Neural progenitor cell (in vitro differentiated cells): ENCODE measurements around the gene ZC3H12A. TPM values are rescaled to one million over a fixed set of nuclear protein-coding genes. Genes with fewer than 3 reads are reported as not detected.

ENCODE experiments used
- DNase-seq: peaks from one replicate; pipeline ENCODE4 v3.0.0-alpha.2; 2016; ENCODE audit warnings: low spot score
- H2AFZ ChIP-seq: fragments of 200-600 bp; sonication (generic); replicated peaks from 2 replicates; pipeline ENCODE4 v1.6.1; 2016; ENCODE audit warnings: antibody characterized with exemption
- H3F3A ChIP-seq: fragments of 200-600 bp; sonication (generic); 2 replicates; pipeline ENCODE4 v1.6.1; 2016; ENCODE audit warnings: antibody characterized with exemption, low read depth
- H3K27ac ChIP-seq: fragments of 200-600 bp; sonication (generic); 2 replicates; pipeline ENCODE4 v1.5.1; 2016; ENCODE audit warnings: mild to moderate bottlenecking
- H3K27me3 ChIP-seq: fragments of 200-600 bp; sonication (generic); 2 replicates; pipeline ENCODE4 v1.6.1; 2016; ENCODE audit warnings: mild to moderate bottlenecking, moderate library complexity
- H3K36me3 ChIP-seq: fragments of 200-600 bp; sonication (generic); 2 replicates; pipeline ENCODE4 v1.5.1; 2016
- H3K4me1 ChIP-seq: fragments of 200-600 bp; sonication (generic); 2 replicates; pipeline ENCODE4 v1.6.1; 2016; ENCODE audit warnings: mixed run types
- H3K4me2 ChIP-seq: fragments of 200-600 bp; sonication (generic); 2 replicates; pipeline ENCODE4 v1.6.1; 2016
- H3K4me3 ChIP-seq: fragments of 200-600 bp; sonication (generic); 2 replicates; pipeline ENCODE4 v1.5.1; 2016
- H3K79me2 ChIP-seq: fragments of 200-600 bp; sonication (generic); 2 replicates; pipeline ENCODE4 v1.6.1; 2016; ENCODE audit warnings: low read depth
- H3K9ac ChIP-seq: fragments of 200-600 bp; sonication (generic); 2 replicates; pipeline ENCODE4 v1.6.1; 2016
- H3K9me3 ChIP-seq: fragments of 200-600 bp; sonication (generic); 2 replicates; pipeline ENCODE4 v1.5.1; 2016; ENCODE audit warnings: low read depth
- H4K20me1 ChIP-seq: fragments of 200-600 bp; sonication (generic); 2 replicates; pipeline ENCODE4 v1.6.1; 2016; ENCODE audit warnings: low read depth
- H3K27ac Mint-ChIP-seq: 3 replicates; pipeline ENCODE4 v1.8.0; 2021; ENCODE audit warnings: mixed read lengths
- H3K27me3 Mint-ChIP-seq: 2 replicates; pipeline ENCODE4 v1.8.0; 2022; ENCODE audit warnings: low read depth, mild to moderate bottlenecking, inconsistent platforms, moderate library complexity, mixed read lengths; ENCODE audit not compliant: insufficient read depth
- H3K36me3 Mint-ChIP-seq: 3 replicates; pipeline ENCODE4 v1.8.0; 2021; ENCODE audit warnings: mixed read lengths
- H3K4me1 Mint-ChIP-seq: 3 replicates; pipeline ENCODE4 v1.8.0; 2021; ENCODE audit warnings: mixed read lengths
- H3K4me3 Mint-ChIP-seq: 3 replicates; pipeline ENCODE4 v1.8.0; 2021; ENCODE audit warnings: mild to moderate bottlenecking, moderate library complexity, mixed read lengths
- H3K9me3 Mint-ChIP-seq: 3 replicates; pipeline ENCODE4 v1.8.0; 2020; ENCODE audit warnings: mixed read lengths
- EZH2 ChIP-seq: fragments of 200-600 bp; sonication (generic); IDR thresholded peaks from 2 replicates; pipeline ENCODE4 v1.6.1; 2017; ENCODE audit warnings: antibody characterized with exemption, mild to moderate bottlenecking, moderate library complexity
- EZH2phosphoT487 ChIP-seq: fragments of 200-600 bp; sonication (generic); IDR thresholded peaks from 2 replicates; pipeline ENCODE4 v1.6.1; 2017; ENCODE audit warnings: antibody characterized with exemption
- total RNA-seq: library from RNA; depleted of rRNA; stranded (reverse); fragments of >200 nt; gene quantifications from 2 replicates; pipeline ENCODE4 v1.2.3, GENCODE V29; 2015; ENCODE audit warnings: low replicate concordance
- TF ChIP-seq, protein P1 (sequence below): fragments of 200-600 bp; sonication (generic); IDR thresholded peaks from 2 replicates; pipeline ENCODE4 v1.5.1; 2017; ENCODE audit warnings: antibody characterized with exemption, mild to moderate bottlenecking

The ZC3H12A gene
- total RNA-seq, 1 donor from 2014 or later = 1.2 TPM

DNA sequence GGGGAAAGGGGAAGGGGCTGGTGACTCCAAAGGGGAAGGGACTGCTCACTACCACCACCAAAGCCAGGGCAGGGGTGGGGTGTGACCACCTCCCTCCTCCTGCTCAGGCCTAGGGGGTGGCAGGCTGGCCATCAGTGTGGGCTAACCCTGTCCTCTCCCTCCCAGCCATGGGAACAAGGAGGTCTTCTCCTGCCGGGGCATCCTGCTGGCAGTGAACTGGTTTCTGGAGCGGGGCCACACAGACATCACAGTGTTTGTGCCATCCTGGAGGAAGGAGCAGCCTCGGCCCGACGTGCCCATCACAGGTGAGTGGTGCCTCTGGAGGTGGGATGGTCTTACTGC lies 5.7 kb downstream of the ZC3H12A start:
- Histone ChIP-seq H3K79me2 (no peaks in the 10 kb centered on the region), H3K4me1 (peaks cover 1% of the 10 kb centered on the region), H3K4me3 (no peak overlapping the region), H2AFZ (no peak overlapping the region), H3K9ac (no peak overlapping the region), H4K20me1 (peaks cover 3% of the 10 kb centered on the region), H3K9me3 (no peaks in the 10 kb centered on the region), H3K27me3 (peaks cover 3% of the 10 kb centered on the region), H3K27ac (no peak overlapping the region), H3K4me2 (no peak overlapping the region), H3F3A (no peaks in the 10 kb centered on the region), H3K36me3 (no peaks in the 10 kb centered on the region)
- no peak for TF ChIP-seq EZH2
- Mint-ChIP-seq H3K4me3 (no peak overlapping the region), H3K36me3 (no peaks in the 10 kb centered on the region), H3K27me3 (peaks cover 4% of the 10 kb centered on the region), H3K9me3 (no peaks in the 10 kb centered on the region), H3K27ac (no peak overlapping the region), H3K4me1 (peaks cover 25% of the 10 kb centered on the region)
- no peak for DNase-seq

DNA sequence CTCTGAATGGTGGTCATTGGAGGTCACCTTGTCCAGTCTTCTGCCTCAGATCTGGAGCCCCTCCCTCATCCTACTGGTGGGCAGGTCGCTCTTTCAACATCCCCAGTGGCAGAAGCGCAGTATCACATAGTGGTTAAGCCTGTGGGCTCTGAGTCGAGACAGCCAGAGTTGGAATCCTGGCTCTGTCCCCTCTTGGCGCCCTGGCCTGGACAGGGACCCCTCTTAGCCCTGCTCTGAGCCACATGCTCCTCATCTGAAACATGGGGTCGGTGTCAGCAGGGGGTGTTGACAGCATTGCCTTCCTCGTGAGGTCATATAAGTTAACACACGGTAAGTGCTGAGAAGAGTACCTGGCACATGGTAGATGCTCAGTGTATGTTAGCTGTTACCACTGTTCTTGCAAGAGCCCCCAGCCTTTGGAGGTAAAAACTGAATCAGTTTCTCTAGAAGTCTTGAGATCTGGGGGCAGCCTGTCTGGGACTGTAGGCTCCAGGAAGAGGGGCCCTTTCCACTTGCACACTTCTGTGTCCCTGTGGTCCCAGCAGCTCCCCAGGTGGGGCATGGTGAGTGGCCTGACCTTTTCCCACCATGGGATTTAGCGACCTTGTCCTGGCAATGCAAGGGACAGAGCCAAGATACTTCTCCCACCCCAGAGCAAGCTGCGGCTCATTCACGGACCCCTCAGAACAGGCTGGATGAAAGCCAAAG lies 6.4 kb downstream of the ZC3H12A start:
- Histone ChIP-seq H4K20me1 (peaks cover 3% of the 10 kb centered on the region), H3K4me3 (no peak overlapping the region), H3K9me3 (no peaks in the 10 kb centered on the region), H3K79me2 (no peaks in the 10 kb centered on the region), H3K4me2 (no peak overlapping the region), H3K9ac (no peak overlapping the region), H3K27ac (no peak overlapping the region), H3F3A (no peaks in the 10 kb centered on the region), H3K4me1 (no peaks in the 10 kb centered on the region), H3K36me3 (no peaks in the 10 kb centered on the region), H3K27me3 (no peaks in the 10 kb centered on the region), H2AFZ (no peak overlapping the region)
- no peaks in the 10 kb centered on the region for H3K9me3 Mint-ChIP-seq
- TF ChIP-seq EZH2 (no peak), EZH2phosphoT487 (no peak)
- TF ChIP-seq, protein P1, sequence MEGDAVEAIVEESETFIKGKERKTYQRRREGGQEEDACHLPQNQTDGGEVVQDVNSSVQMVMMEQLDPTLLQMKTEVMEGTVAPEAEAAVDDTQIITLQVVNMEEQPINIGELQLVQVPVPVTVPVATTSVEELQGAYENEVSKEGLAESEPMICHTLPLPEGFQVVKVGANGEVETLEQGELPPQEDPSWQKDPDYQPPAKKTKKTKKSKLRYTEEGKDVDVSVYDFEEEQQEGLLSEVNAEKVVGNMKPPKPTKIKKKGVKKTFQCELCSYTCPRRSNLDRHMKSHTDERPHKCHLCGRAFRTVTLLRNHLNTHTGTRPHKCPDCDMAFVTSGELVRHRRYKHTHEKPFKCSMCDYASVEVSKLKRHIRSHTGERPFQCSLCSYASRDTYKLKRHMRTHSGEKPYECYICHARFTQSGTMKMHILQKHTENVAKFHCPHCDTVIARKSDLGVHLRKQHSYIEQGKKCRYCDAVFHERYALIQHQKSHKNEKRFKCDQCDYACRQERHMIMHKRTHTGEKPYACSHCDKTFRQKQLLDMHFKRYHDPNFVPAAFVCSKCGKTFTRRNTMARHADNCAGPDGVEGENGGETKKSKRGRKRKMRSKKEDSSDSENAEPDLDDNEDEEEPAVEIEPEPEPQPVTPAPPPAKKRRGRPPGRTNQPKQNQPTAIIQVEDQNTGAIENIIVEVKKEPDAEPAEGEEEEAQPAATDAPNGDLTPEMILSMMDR = no peak
- H3K27me3 Mint-ChIP-seq = peaks cover 3% of the 10 kb centered on the region
- H3K4me1 Mint-ChIP-seq = peaks cover 23% of the 10 kb centered on the region
- no peak for DNase-seq
- H3K36me3 Mint-ChIP-seq = no peaks in the 10 kb centered on the region
- no peak overlapping the region for H3K27ac Mint-ChIP-seq
- H3K4me3 Mint-ChIP-seq = no peak overlapping the region

DNA sequence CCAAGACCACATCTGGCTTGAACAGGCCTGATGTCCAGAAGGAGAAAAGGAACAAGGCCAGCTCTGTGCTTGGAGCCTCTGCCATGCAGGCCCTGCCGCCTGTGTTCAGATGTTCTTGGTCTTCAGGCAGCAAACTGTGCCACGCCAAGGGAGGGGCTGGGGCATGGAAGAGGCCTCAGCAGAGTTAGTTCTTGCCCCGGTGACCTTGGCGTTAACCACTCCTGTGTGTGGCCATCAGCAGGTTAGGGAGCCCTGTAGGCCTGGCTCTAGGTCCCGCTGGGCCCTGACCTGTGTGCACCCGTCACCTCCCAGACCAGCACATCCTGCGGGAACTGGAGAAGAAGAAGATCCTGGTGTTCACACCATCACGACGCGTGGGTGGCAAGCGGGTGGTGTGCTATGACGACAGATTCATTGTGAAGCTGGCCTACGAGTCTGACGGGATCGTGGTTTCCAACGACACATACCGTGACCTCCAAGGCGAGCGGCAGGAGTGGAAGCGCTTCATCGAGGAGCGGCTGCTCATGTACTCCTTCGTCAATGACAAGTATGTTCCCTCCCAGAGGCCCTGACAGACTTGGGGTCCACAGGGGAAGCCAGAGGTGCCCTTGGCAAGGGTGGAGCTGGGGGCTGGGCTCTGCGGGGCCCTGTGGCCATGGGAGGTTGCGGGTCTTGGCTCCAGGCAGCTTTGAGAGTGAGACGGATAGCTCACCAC lies 7.1 kb downstream of the ZC3H12A start:
- H3K36me3 Mint-ChIP-seq = no peaks in the 10 kb centered on the region
- H3K4me1 Mint-ChIP-seq = peaks cover 19% of the 10 kb centered on the region
- Histone ChIP-seq H3F3A (no peaks in the 10 kb centered on the region), H3K9ac (no peak overlapping the region), H3K4me1 (no peaks in the 10 kb centered on the region), H3K79me2 (no peaks in the 10 kb centered on the region), H3K4me2 (no peak overlapping the region), H3K27ac (no peak overlapping the region), H3K9me3 (no peaks in the 10 kb centered on the region), H3K27me3 (no peaks in the 10 kb centered on the region), H2AFZ (no peak overlapping the region), H3K4me3 (no peak overlapping the region), H4K20me1 (peaks cover 3% of the 10 kb centered on the region), H3K36me3 (no peaks in the 10 kb centered on the region)
- no peak overlapping the region for H3K4me3 Mint-ChIP-seq
- H3K27ac Mint-ChIP-seq = no peak overlapping the region
- no peak for DNase-seq
- H3K9me3 Mint-ChIP-seq = no peaks in the 10 kb centered on the region
- TF ChIP-seq, protein P1 = no peak
- TF ChIP-seq EZH2 (no peak), EZH2phosphoT487 (no peak)
- H3K27me3 Mint-ChIP-seq = peaks cover 3% of the 10 kb centered on the region
